HG02759 (cell line): ENCODE results near the gene TSPAN17.

ENCODE experiments used
- ATAC-seq: cut with Tn5 transposase; IDR thresholded peaks from one replicate; pipeline ENCODE4 v1.9.1; 2021; ENCODE audit warnings: mild to moderate bottlenecking, moderate library complexity; ENCODE audit not compliant: unreplicated experiment

Gene TSPAN17

GRCh38 chr5:176658817-176659511 lies 11.7 kb downstream of the TSPAN17 start:
- no peak for ATAC-seq

GRCh38 chr5:176659512-176659839 lies 12.2 kb downstream of the TSPAN17 start:
- ATAC-seq = no peak

GRCh38 chr5:176659860-176660461 lies 12.7 kb downstream of the TSPAN17 start:
- no peak for ATAC-seq

GRCh38 chr5:176660530-176660859 lies 13.2 kb downstream of the TSPAN17 start:
- peak; percentile 33 for ATAC-seq

- ATAC-seq = peak; percentile 76
These were observed 13.8 kb downstream of the TSPAN17 start for GRCh38 chr5:176660860-176661641.

- no peak for ATAC-seq
These were observed 14.4 kb downstream of the TSPAN17 start for GRCh38 chr5:176661676-176662075.

GRCh38 chr5:176662371-176663333 lies 15.4 kb downstream of the TSPAN17 start:
- ATAC-seq = no peak

- no peak for ATAC-seq
These were observed 16.3 kb downstream of the TSPAN17 start for GRCh38 chr5:176663566-176663965.

GRCh38 chr5:176664479-176664878 lies 17.2 kb downstream of the TSPAN17 start:
- no peak for ATAC-seq

GRCh38 chr5:176664886-176665285 lies 17.6 kb downstream of the TSPAN17 start:
- ATAC-seq = no peak

GRCh38 chr5:176665517-176665916 lies 18.2 kb downstream of the TSPAN17 start:
- ATAC-seq = no peak

GRCh38 chr5:176667637-176668036 lies 20.4 kb downstream of the TSPAN17 start:
- no peak for ATAC-seq

- no peak for ATAC-seq
These were observed 23.2 kb downstream of the TSPAN17 start for GRCh38 chr5:176670449-176670848.

- ATAC-seq = no peak
These were observed 24.1 kb downstream of the TSPAN17 start for GRCh38 chr5:176671399-176671798.

- ATAC-seq = no peak
These were observed 24.8 kb downstream of the TSPAN17 start for GRCh38 chr5:176671890-176672747.

- no peak for ATAC-seq
These were observed 26.6 kb downstream of the TSPAN17 start for GRCh38 chr5:176673651-176674583.

GRCh38 chr5:176674799-176675198 lies 27.5 kb downstream of the TSPAN17 start:
- no peak for ATAC-seq

- no peak for ATAC-seq
These were observed 28.5 kb downstream of the TSPAN17 start for GRCh38 chr5:176675676-176676360.
